H1 (cell line): ENCODE results near the gene HES1. TPM values are rescaled to one million over a fixed set of nuclear protein-coding genes. Genes with fewer than 3 reads are reported as not detected.

ENCODE experiments used
- CHD1 ChIP-seq: IDR thresholded peaks from 2 replicates; pipeline ENCODE4 v1.6.1; 2012; ENCODE audit warnings: low read depth, low read length, improper control_type of control experiment
- CHD2 ChIP-seq: IDR thresholded peaks from 2 replicates; pipeline ENCODE4 v1.6.1; 2012; ENCODE audit warnings: low read length, improper control_type of control experiment
- SIX5 ChIP-seq: IDR thresholded peaks from 2 replicates; pipeline ENCODE4 v1.6.1; 2011; ENCODE audit warnings: mild to moderate bottlenecking, low read depth, low read length
- TAF7 ChIP-seq: optimal IDR thresholded peaks from 2 replicates; pipeline ENCODE3; 2011; ENCODE audit warnings: low read depth, mild to moderate bottlenecking, inconsistent platforms, low read length, moderate library complexity, borderline replicate concordance
- polyA plus RNA-seq, 7 experiments: library from polyadenylated mRNA; depleted of rRNA in 3 of 7; stranded (reverse) in 5 of 7; unstranded in 2 of 7; fragments of >200 nt in 5 of 7; fragments of 200-250 nt in 2 of 7; gene quantifications; 1 replicate in 5 of 7; 2 replicates in 1 of 7; 4 replicates in 1 of 7; pipeline versions ENCODE4 v1.2.1 to v1.2.3, GENCODE V29; 2011 to 2013; ENCODE audit warnings: missing spikeins in 2 of 7, mixed read lengths in 2 of 7
- total RNA-seq: library from RNA; stranded (reverse); fragmentation: NEBNext Ultra II Directional; extraction: Animal tissue kit (Norgen Biotek cat#: 25700); gene quantifications from 2 replicates; pipeline ENCODE4 v1.2.1, GENCODE V29; 2021
- TF ChIP-seq, protein P1 (sequence below): fragments of 300-600 bp; sonication (generic); IDR thresholded peaks from 2 replicates; pipeline ENCODE4 v1.7.1; 2012; ENCODE audit warnings: low read length, moderate library complexity, mild to moderate bottlenecking, inconsistent platforms; ENCODE audit not compliant: insufficient replicate concordance
- TF ChIP-seq, protein P2 (sequence below): IDR thresholded peaks from 2 replicates; pipeline ENCODE4 v1.6.1; 2011; ENCODE audit warnings: low read depth, mild to moderate bottlenecking, low read length; ENCODE audit not compliant: insufficient read depth

The HES1 gene
- total and polyA plus RNA-seq, 2 of the 8 experiments (the other 6 are each of a cell fraction or from before 2014, with no cell fraction given): 7.9 to 12.9 TPM

DNA sequence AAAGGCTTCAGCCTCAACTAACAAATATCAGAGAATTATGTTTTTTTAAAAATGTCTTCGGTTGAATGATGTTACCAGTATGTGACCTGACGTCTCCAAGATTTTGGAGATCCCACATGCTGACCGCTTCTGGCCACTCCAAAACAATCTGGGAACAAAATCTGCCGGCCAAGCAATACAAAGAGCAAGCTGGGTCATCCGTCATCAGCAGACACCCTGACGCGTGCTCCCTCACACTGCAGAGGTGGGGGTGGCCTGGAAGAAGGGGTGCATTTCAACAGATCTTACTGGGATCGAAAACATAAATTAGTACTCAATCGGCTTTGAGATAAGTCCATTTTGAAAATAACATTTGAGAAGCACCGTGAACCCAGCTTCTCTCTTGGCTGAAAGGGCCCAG lies 33.6 kb downstream of the HES1 start (continued):
- TF ChIP-seq, protein P1, sequence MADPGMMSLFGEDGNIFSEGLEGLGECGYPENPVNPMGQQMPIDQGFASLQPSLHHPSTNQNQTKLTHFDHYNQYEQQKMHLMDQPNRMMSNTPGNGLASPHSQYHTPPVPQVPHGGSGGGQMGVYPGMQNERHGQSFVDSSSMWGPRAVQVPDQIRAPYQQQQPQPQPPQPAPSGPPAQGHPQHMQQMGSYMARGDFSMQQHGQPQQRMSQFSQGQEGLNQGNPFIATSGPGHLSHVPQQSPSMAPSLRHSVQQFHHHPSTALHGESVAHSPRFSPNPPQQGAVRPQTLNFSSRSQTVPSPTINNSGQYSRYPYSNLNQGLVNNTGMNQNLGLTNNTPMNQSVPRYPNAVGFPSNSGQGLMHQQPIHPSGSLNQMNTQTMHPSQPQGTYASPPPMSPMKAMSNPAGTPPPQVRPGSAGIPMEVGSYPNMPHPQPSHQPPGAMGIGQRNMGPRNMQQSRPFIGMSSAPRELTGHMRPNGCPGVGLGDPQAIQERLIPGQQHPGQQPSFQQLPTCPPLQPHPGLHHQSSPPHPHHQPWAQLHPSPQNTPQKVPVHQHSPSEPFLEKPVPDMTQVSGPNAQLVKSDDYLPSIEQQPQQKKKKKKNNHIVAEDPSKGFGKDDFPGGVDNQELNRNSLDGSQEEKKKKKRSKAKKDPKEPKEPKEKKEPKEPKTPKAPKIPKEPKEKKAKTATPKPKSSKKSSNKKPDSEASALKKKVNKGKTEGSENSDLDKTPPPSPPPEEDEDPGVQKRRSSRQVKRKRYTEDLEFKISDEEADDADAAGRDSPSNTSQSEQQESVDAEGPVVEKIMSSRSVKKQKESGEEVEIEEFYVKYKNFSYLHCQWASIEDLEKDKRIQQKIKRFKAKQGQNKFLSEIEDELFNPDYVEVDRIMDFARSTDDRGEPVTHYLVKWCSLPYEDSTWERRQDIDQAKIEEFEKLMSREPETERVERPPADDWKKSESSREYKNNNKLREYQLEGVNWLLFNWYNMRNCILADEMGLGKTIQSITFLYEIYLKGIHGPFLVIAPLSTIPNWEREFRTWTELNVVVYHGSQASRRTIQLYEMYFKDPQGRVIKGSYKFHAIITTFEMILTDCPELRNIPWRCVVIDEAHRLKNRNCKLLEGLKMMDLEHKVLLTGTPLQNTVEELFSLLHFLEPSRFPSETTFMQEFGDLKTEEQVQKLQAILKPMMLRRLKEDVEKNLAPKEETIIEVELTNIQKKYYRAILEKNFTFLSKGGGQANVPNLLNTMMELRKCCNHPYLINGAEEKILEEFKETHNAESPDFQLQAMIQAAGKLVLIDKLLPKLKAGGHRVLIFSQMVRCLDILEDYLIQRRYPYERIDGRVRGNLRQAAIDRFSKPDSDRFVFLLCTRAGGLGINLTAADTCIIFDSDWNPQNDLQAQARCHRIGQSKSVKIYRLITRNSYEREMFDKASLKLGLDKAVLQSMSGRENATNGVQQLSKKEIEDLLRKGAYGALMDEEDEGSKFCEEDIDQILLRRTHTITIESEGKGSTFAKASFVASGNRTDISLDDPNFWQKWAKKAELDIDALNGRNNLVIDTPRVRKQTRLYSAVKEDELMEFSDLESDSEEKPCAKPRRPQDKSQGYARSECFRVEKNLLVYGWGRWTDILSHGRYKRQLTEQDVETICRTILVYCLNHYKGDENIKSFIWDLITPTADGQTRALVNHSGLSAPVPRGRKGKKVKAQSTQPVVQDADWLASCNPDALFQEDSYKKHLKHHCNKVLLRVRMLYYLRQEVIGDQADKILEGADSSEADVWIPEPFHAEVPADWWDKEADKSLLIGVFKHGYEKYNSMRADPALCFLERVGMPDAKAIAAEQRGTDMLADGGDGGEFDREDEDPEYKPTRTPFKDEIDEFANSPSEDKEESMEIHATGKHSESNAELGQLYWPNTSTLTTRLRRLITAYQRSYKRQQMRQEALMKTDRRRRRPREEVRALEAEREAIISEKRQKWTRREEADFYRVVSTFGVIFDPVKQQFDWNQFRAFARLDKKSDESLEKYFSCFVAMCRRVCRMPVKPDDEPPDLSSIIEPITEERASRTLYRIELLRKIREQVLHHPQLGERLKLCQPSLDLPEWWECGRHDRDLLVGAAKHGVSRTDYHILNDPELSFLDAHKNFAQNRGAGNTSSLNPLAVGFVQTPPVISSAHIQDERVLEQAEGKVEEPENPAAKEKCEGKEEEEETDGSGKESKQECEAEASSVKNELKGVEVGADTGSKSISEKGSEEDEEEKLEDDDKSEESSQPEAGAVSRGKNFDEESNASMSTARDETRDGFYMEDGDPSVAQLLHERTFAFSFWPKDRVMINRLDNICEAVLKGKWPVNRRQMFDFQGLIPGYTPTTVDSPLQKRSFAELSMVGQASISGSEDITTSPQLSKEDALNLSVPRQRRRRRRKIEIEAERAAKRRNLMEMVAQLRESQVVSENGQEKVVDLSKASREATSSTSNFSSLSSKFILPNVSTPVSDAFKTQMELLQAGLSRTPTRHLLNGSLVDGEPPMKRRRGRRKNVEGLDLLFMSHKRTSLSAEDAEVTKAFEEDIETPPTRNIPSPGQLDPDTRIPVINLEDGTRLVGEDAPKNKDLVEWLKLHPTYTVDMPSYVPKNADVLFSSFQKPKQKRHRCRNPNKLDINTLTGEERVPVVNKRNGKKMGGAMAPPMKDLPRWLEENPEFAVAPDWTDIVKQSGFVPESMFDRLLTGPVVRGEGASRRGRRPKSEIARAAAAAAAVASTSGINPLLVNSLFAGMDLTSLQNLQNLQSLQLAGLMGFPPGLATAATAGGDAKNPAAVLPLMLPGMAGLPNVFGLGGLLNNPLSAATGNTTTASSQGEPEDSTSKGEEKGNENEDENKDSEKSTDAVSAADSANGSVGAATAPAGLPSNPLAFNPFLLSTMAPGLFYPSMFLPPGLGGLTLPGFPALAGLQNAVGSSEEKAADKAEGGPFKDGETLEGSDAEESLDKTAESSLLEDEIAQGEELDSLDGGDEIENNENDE: no peak
- TF ChIP-seq CHD2 (no peak), TAF7 (no peak), CHD1 (no peak), SIX5 (no peak)
- TF ChIP-seq, protein P2, sequence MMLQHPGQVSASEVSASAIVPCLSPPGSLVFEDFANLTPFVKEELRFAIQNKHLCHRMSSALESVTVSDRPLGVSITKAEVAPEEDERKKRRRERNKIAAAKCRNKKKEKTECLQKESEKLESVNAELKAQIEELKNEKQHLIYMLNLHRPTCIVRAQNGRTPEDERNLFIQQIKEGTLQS: no peak
